Aorta (tissue), 5 donors: ENCODE measurements around the gene PLEKHA6. TPM values are rescaled to one million over a fixed set of nuclear protein-coding genes. Genes with fewer than 3 reads are reported as not detected.

Source experiments
- ATAC-seq: fragments of 200-7000 bp; cut with Tn5 transposase; one replicate; pipeline ENCODE4 v1.9.1; 2022; ENCODE audit warnings: moderate library complexity; ENCODE audit not compliant: low FRiP score
- DNase-seq, 2 donors: peaks; one replicate each; pipeline ENCODE4 v3.0.0-alpha.2; 2020
- H3K27ac ChIP-seq, 2 donors: one replicate each; pipeline ENCODE4 v1.5.1; 2013; ENCODE audit warnings: low read length in 2 of 2, mild to moderate bottlenecking in 2 of 2, moderate library complexity in 2 of 2, control low read depth in 1 of 2, inconsistent platforms in 1 of 2, low read depth in 1 of 2
- H3K27me3 ChIP-seq, 2 donors: one replicate each; pipeline ENCODE4 v1.6.1; 2013; ENCODE audit warnings: control low read depth in 1 of 2, low read length in 1 of 2, mild to moderate bottlenecking in 1 of 2, moderate library complexity in 1 of 2; ENCODE audit not compliant: insufficient read depth in 2 of 2, control insufficient read depth in 1 of 2
- H3K36me3 ChIP-seq, 2 donors: one replicate each; pipeline ENCODE4 v1.6.1; 2013; ENCODE audit warnings: control low read depth in 1 of 2, low read length in 1 of 2, mild to moderate bottlenecking in 1 of 2; ENCODE audit not compliant: insufficient read depth in 2 of 2, control insufficient read depth in 1 of 2
- H3K4me1 ChIP-seq, 2 donors: one replicate each; pipeline ENCODE4 v1.6.1; 2013; ENCODE audit warnings: low read length in 2 of 2, control low read depth in 1 of 2, mild to moderate bottlenecking in 1 of 2, moderate library complexity in 1 of 2; ENCODE audit not compliant: insufficient read depth in 2 of 2, control insufficient read depth in 1 of 2
- H3K4me3 ChIP-seq, 2 donors: one replicate each; pipeline ENCODE4 v1.5.1; 2013; ENCODE audit warnings: low read length in 2 of 2, control low read depth in 1 of 2, mild to moderate bottlenecking in 1 of 2
- H3K9me3 ChIP-seq: one replicate; pipeline ENCODE4 v1.6.1; 2013; ENCODE audit warnings: mild to moderate bottlenecking, low read length; ENCODE audit not compliant: control insufficient read depth
- WGBS, 2 donors: extraction: QIAGEN DNeasy Blood & Tissue Kit; methylation state at CpG; one replicate each; pipeline ENCODE4 v1.1.7; 2013; 5-methylcytosine and 5-hydroxymethylcytosine counted together
- intact Hi-C, 2 donors: fragments of 100-400 bp; cut with DNase I; formaldehyde crosslinking; loops; one replicate each; pipeline versions ENCODE4 v1.14.2 to v1.15.0; 2022
- polyA plus RNA-seq, 2 donors: library from polyadenylated mRNA; stranded (reverse); fragments of 200-250 nt; gene quantifications; one replicate each; pipeline ENCODE4 v1.2.3, GENCODE V29; 2013
- total RNA-seq, 2 donors: library from RNA; stranded (reverse); fragmentation: NEBNext Ultra II Directional; extraction: Animal tissue kit (Norgen Biotek cat#: 25700); gene quantifications; one replicate each; pipeline ENCODE4 v1.2.1, GENCODE V29; 2021
- donor health status: healthy with polysubstance abuse.
- donor health status: Bipolar disorder and iron deficiency.
- donor health status: DM: no; HTN: no; CAD: no.
- donor health status: DM: no; HTN: no; CAD: no.
- donor health status: DM: yes; HTN: yes; CAD: no.

The PLEKHA6 gene
- total and polyA plus RNA-seq, 4 donors: 0.56 to 19.6 (median 5.0) TPM

DNA sequence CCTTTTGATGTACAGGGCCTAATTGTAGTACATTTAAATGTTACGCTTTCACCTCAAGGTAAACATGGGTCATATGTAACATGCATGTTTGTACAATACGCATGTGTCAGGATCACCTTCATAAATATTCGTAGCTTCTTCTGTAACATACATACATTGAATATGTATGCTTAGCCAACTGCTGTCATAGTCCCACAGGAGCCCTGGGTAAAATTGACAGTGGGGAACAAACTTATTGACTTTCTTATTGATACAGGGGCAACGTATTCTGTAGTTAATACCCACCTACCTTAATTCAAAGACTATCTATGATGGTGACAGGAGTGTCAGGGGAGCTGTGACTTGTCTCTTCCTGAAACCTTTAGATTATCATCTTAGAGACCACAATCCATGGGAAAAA lies 189.9 kb downstream of the PLEKHA6 start:
- intact Hi-C loops: no loop called here
- ATAC-seq: no peak

More for the DNA sequence above, 189.9 kb downstream of the PLEKHA6 start:
- no peaks in the 10 kb centered on the region for H3K36me3 ChIP-seq
- WGBS, 2 donors: 77 to 90% methylated on average over 4 of the region's 4 CpGs
- peaks cover 2% of the 10 kb centered on the region for H3K9me3 ChIP-seq
- no peak for DNase-seq
- no peak overlapping the region for H3K27ac ChIP-seq
- no peaks in the 10 kb centered on the region for H3K27me3 ChIP-seq
- no peaks in the 10 kb centered on the region for H3K4me1 ChIP-seq
- no peak overlapping the region for H3K4me3 ChIP-seq

Other genes with a start within 250 kb of the PLEKHA6 start
- gene ETNK2, start 207.9 kb downstream of the PLEKHA6 start, total RNA-seq: 10 to 100 TPM; 15.8 to 18.0 TPM
- 10 to 100 TPM; 10.1 to 13.0 TPM for gene ETNK2, start 207.9 kb downstream of the PLEKHA6 start, polyA plus RNA-seq
- gene REN, start 193.6 kb downstream of the PLEKHA6 start, total RNA-seq: not detected
- not detected for gene REN, start 193.6 kb downstream of the PLEKHA6 start, polyA plus RNA-seq
- gene KISS1, start 163.4 kb downstream of the PLEKHA6 start, total RNA-seq: not detected
- 1 to 10 TPM; 1.3 to 1.6 TPM for gene KISS1, start 163.4 kb downstream of the PLEKHA6 start, polyA plus RNA-seq
- gene GOLT1A, start 145.9 kb downstream of the PLEKHA6 start, total RNA-seq: not detected
- 10 to 100 TPM in 1 of 2 donors, not detected in 1; 10.5 TPM for gene GOLT1A, start 145.9 kb downstream of the PLEKHA6 start, polyA plus RNA-seq
- gene PPP1R15B, start 51.9 kb upstream of the PLEKHA6 start, total RNA-seq: 10 to 100 TPM; 39.3 to 59.9 TPM
- gene PPP1R15B, start 51.9 kb upstream of the PLEKHA6 start, polyA plus RNA-seq: 10 to 100 TPM in 1 of 2 donors, 1 to 10 TPM in 1; 6.8 to 13.7 TPM
- 10 to 100 TPM; 41.3 to 87.5 TPM for gene PIK3C2B, start 134.9 kb upstream of the PLEKHA6 start, total RNA-seq
- gene PIK3C2B, start 134.9 kb upstream of the PLEKHA6 start, polyA plus RNA-seq: 10 to 100 TPM in 1 of 2 donors, 1 to 10 TPM in 1; 9.3 to 12.4 TPM
- gene MDM4, start 156.5 kb upstream of the PLEKHA6 start, total RNA-seq: 100 to 1,000 TPM; 104 to 141 TPM
- gene MDM4, start 156.5 kb upstream of the PLEKHA6 start, polyA plus RNA-seq: 10 to 100 TPM in 1 of 2 donors, 1 to 10 TPM in 1; 4.8 to 11.0 TPM